NCI-H1417 (cell line): Measurements from ENCODE around the gene PRRG4.
"Not testable (repeated sequence)": the region's sequence is repeated elsewhere in the genome, so short reads cannot be mapped to it uniquely, and the experiment has no call there.

Experiments
- DNase-seq, 3 experiments: peaks; one replicate each; lab custom pipeline; 2025; lab: John Stamatoyannopoulos, UW

The PRRG4 gene

DNA sequence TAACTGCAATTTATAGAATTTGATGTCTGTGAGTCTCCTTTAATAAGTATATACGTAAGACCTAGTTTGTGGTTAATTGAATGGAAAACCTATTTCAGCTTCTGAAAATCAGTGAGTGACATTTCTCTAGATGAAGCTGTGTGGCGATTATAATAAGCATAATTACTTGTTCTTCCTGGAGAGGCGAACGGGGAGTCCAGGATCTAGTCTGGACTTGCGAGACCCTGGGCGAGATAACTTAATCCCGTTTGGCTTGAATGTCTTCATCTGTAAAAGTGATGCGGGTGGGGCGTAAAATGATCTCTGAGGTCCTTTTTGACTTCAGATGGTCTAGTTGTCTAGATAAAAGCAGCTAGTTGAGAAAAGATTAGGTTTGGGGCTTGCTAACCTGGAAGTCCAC lies 1.1 kb downstream of the PRRG4 start:
- DNase-seq = peak in 1 of 3 experiments; percentile 14

DNA sequence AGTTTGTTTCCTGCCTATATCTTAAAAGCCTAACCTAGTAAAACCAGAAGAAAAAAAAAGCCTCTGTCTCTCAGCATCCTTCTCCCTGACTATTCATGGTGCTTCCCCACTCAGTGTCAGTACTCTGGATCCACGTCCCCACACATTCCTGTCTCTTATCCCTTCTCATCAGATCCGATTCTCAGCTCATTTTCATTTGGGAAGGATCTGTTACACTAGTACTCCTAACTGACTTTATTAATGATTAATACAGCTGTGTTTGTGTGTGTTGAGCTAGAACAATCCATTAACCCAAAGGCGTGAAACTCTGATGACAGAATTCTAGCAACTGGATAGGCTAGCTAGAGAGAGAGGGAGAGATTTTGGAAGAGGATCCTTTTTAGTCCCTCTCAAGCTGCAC lies 1.5 kb downstream of the PRRG4 start:
- no peak for DNase-seq

DNA sequence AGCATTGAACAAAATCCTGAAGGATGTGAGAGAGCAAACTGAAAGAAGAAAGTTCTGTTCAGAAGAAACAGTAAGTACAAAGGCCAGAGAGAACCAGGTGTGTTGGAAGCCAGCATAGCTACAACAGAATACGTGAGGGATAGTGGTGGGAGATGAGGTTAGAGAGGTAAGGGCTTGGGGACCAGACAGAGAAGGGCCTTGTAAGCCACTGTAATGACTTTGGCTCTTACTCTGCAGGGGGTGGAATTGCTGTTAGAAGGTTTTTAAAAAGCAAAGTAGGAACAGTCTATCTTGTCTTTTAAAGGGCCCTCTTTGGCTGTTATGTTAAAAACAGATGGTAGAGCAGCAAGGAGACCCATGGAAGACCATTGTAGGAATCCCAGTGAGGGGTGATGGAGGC lies 4.2 kb downstream of the PRRG4 start:
- DNase-seq = no peak

DNA sequence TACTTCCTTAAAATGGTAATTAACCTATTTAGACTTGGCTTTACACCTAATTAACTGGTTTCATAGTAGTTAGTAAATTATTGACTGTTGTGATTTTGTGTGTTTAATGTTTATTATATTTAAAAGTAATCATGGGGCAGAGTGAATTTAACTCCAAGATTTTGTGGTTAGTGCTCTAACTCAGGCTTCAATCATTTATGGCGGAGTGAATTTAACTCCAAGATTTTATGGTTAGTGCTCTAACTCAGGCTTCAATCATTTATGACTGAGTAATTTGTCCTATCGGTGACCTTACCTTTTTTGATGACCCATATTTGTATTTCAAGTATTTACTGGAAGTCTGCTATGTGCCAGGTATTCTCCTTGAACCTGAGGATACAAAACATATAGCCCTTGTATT lies 7.2 kb downstream of the PRRG4 start:
- DNase-seq = no peak

DNA sequence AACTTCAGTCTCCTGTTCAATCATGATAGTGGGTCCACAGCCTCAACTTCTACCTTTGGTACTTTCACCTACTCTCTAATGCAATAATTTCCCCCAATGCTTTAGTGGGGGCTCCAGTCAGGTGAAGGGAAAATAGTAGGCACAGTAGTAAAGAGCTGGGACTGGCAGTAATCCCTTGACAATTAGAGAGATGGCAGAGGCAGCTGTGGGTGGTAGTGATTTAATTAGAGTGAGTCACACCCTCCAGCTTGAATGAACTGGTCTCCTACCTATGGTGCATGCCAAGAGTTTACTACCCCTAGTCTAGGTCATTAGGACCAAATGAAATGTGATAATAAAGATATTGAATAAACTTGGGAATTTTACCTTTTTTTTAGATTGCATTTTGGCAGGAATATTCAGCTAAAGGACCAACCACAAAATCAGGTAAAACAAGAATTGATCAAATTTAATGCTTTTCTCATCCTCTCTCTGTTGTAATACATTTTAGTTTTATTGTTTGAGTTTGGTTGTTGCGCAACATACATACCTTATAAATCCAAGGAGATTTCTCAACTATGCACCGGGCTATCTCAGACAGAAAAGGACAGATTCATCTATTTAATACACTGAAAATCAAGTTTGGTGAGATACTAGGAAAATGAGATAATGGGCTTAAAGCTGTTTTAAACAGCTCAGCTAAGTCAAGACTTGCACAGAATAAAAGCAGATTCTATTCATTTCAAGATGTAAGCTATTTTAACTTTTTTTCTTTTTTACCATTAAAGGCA lies 9.0 kb downstream of the PRRG4 start:
- peak in 2 of 3 experiments; percentile 3 to 41 for DNase-seq

DNA sequence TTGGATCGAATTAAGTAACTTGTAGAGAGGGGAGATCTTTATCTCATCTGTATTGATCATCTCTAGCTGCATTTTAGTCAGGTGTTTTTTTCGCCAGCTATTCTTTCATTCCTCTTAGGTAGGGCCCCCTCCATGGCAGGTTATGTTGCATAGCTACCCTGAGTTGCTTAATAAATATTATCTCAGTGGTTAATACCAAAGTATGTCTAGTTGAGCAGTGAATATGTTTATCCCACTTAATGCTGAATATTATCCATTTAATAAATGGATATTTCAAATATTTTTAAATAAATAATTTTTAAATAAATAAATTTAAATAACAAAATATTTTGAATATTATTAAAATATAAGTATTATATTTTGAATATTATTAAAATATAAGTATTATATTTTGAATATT lies 9.6 kb downstream of the PRRG4 start:
- DNase-seq = no peak

DNA sequence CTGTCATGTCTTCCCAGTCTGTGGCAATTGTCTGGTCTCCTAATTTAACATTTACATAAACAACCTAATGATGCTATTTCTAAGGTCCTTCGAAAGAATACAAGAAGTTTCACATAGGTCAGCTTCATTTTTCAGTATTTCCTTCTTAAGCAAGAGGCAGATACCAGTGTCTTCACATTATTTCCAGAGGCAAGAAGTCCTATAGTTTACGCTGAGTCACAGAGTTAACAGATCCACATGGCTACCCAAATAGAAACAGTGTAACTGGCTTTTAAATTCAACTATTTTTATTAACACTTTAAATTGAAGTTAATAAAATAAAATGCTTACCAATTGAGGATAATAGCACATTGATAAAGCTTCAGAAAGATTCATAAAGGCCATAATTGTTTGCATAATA lies 10.9 kb downstream of the PRRG4 start:
- DNase-seq = peak in 1 of 3 experiments; percentile 33

DNA sequence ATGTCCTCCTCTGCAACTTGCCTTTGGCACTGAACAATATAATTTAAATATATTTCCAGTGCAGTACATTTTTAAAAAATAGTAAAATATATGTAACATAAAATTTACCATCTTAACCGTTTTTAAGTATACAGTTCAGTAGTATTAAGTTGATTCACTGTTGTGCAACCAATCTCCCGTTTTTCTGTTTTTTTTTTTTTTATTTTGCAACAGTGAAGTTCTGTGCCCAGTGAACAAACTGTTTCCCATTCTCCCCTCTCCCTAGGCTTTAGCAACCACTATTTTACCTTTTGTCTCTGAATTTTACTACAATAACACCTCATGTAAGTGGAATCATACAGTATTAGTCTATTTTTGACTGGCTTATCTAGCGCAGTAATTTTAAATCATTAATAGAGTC lies 13.8 kb downstream of the PRRG4 start:
- DNase-seq = no peak

DNA sequence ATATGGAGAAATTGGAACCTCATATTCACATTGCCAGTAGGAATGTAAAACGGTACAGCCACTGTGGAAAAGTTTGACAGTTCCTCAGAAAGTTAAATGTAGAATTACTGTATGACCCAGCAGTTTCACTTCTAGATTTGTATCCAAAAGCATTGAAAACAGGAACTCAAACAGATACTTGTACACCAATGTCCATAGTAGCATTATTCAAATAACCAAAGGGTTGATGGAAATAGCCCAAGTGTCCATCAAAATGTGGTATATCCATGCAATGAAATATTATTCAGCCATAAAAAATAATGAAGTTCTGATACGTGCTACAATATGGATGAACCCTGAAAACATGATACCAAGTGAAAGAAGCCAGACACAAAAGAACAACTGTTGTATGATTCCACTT lies 17.8 kb downstream of the PRRG4 start:
- DNase-seq = no peak

DNA sequence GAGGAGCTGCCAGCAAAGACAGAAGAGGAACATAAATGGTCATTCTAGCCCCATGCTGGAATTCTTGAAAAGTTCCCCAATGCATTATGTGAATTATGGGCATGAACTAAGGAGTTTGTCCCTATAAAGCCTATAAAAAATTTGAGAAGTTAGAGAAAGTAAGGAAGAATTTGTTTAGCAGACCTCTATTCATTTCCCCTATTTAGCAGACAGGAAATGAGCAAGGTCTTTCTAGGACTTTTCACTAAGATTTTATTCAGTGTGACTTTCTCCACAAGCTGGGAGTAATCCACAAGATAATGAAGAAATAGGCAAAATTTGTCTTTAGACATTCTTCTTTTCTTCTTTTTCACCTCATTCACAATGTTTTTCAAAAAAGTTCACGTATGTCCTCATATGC lies 20.0 kb downstream of the PRRG4 start:
- DNase-seq = no peak

DNA sequence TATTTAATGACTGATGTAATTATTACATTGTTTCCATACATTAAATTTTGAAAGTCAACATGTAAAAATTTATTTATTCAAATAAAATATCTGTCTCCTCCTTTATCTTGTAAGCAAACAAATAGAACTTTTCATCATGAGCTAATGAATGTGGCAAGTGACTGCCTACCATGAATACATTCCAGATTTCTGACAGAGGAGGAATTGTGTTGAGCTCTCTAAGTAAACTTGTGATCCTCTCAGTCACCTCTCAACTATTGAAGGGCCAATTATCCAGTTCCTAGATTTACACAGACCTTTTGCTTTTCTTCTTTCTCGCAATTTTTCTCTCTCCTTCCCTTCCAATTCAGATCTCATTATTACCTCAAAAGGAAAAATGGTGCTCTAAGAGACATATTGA lies 21.5 kb downstream of the PRRG4 start:
- DNase-seq = no peak

DNA sequence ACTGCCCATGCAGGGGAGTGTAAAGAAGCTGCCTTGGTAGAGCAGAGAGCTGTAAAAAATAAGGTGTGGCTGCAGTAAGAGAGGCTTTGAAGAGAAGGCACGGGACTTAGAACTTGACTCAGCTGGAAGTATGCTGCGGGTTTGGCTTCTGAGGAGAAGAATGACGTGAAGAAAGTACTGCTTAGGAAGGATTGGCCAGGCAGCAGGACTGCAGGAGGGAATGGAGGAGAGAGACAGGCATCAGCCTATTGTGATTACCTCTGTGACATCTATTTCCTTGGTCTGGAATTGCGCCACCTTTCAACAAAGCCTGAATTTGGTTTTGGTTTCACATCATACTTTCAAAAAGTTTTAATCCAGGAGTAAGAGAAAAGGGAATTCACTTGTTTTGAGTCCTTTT lies 22.5 kb downstream of the PRRG4 start:
- DNase-seq = no peak

DNA sequence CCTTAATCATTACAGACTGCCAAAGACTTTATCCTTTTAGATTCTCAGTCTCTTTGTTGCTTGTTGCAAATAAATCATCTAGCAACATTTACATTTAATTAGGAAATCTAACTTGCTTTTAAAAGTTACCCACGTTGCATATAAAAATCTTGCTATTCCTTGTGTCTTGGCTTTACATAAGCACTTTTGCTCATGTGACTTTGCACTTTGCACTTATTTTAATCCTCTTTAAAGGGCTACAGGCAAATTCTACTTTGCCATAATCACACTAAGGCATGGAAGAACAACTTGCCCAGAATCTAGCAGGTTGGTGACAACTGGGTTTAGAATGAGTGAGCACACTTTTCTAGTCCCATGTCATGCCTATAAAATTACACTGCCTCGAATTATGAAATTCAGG lies 25.9 kb downstream of the PRRG4 start:
- no peak for DNase-seq

DNA sequence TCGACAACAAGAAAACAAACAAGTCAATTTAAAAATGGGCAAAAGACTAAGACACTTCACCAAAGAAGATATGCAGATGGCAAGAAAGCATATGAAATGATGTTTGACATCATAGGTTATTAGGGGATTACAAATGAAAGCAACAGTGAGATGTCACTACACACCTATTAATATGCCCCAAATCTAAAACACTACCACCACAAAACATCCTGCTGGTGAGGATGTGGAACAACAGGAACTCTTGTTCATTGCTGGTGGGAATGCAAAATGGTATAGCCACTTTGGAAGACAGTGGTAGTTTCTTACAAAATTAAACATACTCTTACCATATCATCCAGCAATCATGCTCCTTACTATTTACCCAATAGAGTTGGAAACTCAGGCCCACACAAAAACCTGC lies 29.0 kb downstream of the PRRG4 start:
- no peak for DNase-seq

DNA sequence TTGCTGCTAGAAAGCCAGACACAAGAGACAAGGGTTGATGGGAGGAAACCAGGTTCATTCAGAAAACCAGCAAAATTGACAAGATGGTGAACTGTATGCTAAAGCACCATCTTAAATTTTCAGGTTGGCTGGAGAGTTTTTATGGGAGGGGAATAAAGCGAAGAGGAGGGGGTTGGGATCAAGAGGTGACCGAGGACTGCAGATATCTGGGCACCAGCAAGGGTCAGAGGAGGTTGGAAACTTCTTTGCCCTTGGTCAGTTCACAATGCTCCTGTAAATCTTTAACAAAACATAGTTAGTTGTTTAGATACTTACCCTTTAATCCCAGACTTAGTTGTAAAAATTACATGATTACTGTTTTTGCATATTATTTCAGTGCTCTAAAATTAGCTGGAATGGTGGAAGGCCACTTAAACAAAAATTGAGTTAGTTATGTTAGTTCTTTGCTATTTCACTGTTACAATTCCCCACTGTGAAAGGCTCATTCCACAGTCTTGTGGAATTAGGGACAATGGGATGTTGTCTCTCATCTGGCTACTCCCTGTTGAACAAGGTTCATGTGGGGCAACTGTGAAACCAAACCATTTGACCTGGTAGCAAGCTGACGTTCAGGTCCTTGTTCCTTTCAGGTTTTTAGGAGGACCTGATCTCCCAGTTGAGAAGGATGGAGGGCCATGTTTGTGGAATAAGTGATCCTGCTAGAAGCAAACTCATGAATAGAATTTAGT lies 32.3 kb downstream of the PRRG4 start:
- DNase-seq = no peak

DNA sequence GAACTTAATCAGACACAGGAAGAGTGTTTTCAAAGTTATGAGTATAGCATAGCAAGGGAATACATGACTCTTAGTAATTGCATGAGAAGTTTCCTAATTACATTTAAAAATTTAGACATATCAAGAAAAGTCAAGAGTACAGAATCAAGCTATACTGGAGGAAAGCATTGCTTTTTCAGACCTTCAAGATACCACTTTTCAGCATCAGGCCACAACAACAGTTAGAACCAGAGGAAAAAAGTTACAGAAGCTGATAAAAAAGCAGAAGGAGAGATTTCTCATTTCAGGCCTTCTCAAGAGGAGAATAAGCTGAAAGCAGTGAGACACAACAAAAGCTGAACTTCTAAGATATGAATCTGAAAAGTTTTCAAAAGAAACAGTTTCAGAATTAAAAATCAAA lies 34.8 kb downstream of the PRRG4 start:
- DNase-seq = no peak

DNA sequence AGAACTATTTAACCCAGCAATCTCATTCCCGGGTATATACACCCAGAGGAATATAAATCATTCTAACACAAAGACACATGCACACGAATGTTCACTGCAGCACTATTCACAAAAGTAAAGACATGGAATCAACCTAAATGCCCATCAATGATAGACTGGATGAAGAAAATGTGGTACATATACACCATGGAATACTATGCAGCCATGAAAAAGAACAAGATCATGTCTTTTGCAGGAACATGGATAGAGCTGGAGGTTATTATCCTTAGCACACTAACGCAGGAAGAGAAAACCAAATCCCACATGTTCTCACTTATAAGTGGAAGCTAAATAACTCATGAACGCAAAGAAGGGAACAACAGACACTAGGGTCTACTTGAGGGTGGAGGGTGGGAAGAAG lies 39.0 kb downstream of the PRRG4 start:
- DNase-seq = not testable (repeated sequence)

DNA sequence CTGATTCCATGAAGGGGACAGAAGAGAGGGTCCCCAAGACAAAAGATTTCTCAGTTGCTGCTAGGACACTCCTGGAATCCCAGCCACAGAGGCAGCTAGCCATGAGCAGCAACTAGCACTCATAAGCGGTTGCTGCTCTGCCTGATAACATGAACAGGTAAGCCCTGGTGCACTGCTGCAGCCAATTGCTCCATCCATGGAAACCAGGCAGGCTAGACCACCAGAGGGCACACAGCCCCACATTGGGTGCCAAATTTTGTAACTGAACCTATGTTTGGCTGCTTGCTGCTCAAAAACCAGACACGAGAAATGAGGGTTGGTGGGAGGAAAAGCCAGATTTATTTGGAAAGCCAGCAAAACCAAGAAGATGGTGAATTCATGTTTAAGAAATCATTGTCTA lies 40.9 kb downstream of the PRRG4 start:
- peak in 2 of 3 experiments; percentile 8 to 51 for DNase-seq

DNA sequence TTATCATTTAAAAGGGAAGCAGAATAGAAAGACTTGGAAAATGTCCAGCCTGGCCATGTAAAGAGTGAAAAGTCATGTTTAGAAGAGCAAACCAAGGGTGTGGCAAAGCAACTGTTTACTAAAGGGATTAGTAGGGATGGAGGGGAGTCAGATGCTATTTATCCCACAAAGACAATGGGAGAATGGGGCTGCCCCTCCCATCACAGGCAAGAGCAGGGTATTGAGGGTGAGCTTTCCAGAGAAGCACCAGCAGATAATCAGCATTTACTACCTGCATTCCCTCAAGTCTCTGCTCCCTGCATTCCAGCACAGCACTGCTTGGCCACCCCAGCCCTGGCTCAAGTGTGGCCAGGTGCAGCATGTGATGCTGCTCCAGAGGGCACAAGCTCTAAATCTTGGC lies 44.4 kb downstream of the PRRG4 start:
- DNase-seq = peak in 1 of 3 experiments; percentile 78

DNA sequence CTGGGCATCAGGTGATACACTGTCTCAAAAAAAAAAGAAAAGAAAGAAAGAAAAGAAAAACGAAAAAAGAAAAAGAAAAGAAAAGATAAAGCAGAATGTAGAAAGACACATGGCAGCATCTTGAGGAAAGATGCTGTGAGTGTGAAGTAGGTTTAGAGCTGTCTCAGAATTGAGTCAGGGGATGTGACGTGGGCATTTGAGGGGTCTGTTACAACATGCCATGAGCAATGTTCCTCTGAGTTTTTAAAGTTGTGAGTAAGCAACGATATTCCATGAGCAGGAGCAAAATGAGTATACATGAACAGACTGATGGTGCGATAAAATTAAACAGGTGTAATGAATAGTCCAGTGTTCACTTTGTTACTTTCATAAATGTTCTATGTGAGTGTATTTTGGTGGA lies 51.6 kb downstream of the PRRG4 start:
- no peak for DNase-seq

DNA sequence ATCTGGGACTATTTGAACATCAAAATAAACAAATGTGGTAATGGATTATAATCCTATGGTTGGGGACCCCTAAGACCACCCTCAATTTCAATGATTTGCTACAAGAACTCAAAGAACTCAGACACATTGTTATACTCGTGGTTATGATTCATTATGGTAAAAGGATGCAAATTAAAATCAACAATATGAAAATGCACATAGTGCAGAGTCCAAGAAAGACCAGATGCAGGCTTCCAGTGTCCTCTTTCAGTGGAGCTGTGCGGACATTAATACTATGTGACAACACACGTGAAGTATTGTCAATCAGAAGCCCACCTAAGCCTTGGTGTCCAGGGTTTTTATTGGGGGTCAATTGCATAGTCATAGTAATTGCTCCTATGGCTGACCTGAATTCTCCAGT lies 53.7 kb downstream of the PRRG4 start:
- no peak for DNase-seq

DNA sequence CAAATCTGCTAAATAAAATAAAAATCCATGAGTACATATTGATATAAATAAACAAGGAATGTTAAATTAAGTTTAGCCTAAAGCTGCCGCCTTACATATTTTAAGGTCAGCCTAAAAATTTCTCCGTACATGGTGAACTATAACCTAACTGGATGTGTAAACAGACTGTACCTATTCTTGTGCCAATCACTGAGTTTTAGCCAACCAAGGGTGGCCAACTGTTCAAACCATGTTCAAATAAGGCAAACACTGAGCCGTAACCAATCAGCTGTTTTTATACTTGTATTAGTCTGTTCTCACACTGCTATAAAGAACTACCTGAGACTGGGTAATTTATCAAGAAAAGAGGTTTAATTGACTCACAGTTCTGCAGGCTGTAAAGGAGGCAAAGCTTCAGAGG lies 54.3 kb downstream of the PRRG4 start:
- no peak for DNase-seq

DNA sequence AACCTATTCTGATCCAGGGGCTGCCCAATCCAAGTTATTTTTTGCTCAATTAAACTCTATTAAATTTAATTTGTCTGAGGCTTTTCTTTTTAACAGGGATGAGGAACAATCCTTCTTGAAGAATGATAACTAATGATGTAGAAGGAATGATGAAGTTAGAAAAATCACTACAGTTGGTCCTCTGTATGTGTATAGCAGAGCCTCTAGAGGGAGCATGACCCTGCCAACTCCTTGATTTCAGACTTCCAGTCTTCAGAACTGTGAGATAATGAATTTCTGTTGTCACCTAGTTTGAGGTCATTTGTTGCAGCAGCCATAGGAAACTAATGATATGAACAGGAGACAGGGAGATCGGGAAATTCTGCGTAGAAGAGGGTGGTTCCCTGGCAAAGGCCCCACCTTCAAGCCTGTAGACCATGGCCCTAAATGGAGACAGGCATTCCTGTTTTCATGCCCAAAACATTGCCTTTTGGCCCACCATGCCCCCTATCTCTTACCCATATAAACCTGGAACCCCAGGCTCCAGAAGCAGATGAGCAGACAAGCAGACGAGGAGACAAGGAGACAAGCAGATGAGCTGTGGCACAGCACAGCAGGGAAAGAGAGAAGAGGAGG lies 55.1 kb downstream of the PRRG4 start:
- DNase-seq = no peak
